HepG2 (cell line): Measurements from ENCODE around the gene FAM234B. TPM values are rescaled to one million over a fixed set of nuclear protein-coding genes. Genes with fewer than 3 reads are reported as not detected.

Experiments used
- ATAC-seq: fragments of 200-7000 bp; cut with Tn5 transposase; 3 replicates; pipeline ENCODE4 v1.9.1; 2020; ENCODE audit warnings: mild to moderate bottlenecking, moderate library complexity
- BruUV-seq: library from RNA; stranded (reverse); fragments of 400-500 nt; replicated peaks from 2 replicates; lab custom pipeline; 2021; lab: Mats Ljungman, UMichigan
- CTCF ChIA-PET: fragments of 300-600 bp; formaldehyde crosslinking; extraction: SDS; loops from one replicate; lab custom pipeline; 2021; ENCODE audit warnings: low total read pairs, inconsistent platforms, low intra/inter-chr PET ratio; lab: Yijun Ruan, JAX
- POLR2A ChIA-PET: fragments of 350-600 bp; sonication (Branson Sonifier 250); formaldehyde crosslinking; loops from one replicate; lab custom pipeline; 2020; ENCODE audit warnings: antibody characterized with exemption, inconsistent platforms; lab: Yijun Ruan, JAX
- DNase-seq: peaks from one replicate; pipeline ENCODE4 v3.0.0-alpha.2; 2015; ENCODE audit warnings: low spot score
- FAIRE-seq: peaks from 3 replicates; lab custom pipeline; 2011; peaks lifted over from hg19 to GRCh38; lab: Jason Lieb, UNC
- H2AFZ ChIP-seq: one replicate; pipeline ENCODE4 v1.6.1; 2011; ENCODE audit warnings: low read length, inconsistent platforms
- H3K27ac ChIP-seq: fragments of 300-600 bp; 3 replicates; pipeline ENCODE4 v1.8.0; 2011; ENCODE audit warnings: mixed run types, mild to moderate bottlenecking, mixed read lengths, low read length, inconsistent platforms; ENCODE audit not compliant: insufficient read depth; ENCODE audit errors: extremely low read length
- H3K27me3 ChIP-seq, 2 experiments: fragments of 200-600 bp in 1 of 2; 2 replicates in 1 of 2; 3 replicates in 1 of 2; pipeline versions ENCODE4 v1.6.0 to v1.8.0; 2011; ENCODE audit warnings: low read length in 2 of 2, mild to moderate bottlenecking in 2 of 2, moderate library complexity in 2 of 2, inconsistent platforms in 1 of 2; ENCODE audit not compliant: insufficient read depth in 2 of 2, control insufficient read depth in 1 of 2
- H3K36me3 ChIP-seq, 2 experiments: fragments of 200-600 bp in 1 of 2; replicated peaks in 1 of 2; 2 replicates in 1 of 2; 3 replicates in 1 of 2; pipeline versions ENCODE4 v1.5.1 to v1.8.0; 2011; ENCODE audit warnings: low read length in 2 of 2, inconsistent platforms in 1 of 2; ENCODE audit not compliant: insufficient read depth in 2 of 2, control insufficient read depth in 1 of 2
- H3K4me1 ChIP-seq: 2 replicates; pipeline ENCODE4 v1.5.1; 2012; ENCODE audit warnings: low read length, inconsistent platforms; ENCODE audit not compliant: insufficient read depth
- H3K4me2 ChIP-seq: 2 replicates; pipeline ENCODE4 v1.6.0; 2011; ENCODE audit warnings: low read depth, low read length, inconsistent platforms
- H3K4me3 ChIP-seq, 3 experiments: fragments of 200-600 bp in 1 of 3; sonication (generic), shearing (Covaris generic) in 1 of 3; replicated peaks in 1 of 3; 2 replicates each; pipeline ENCODE4 v1.5.1; 2011 to 2016; ENCODE audit warnings: low read length in 3 of 3, inconsistent platforms in 2 of 3, low read depth in 2 of 3, mild to moderate bottlenecking in 2 of 3, control low read depth in 1 of 3, mixed read lengths in 1 of 3; ENCODE audit not compliant: insufficient read depth in 1 of 3
- H3K79me2 ChIP-seq: one replicate; pipeline ENCODE4 v1.6.1; 2011; ENCODE audit warnings: low read length, inconsistent platforms; ENCODE audit not compliant: insufficient read depth
- H3K9ac ChIP-seq: 2 replicates; pipeline ENCODE4 v1.6.0; 2011; ENCODE audit warnings: mild to moderate bottlenecking, low read depth, low read length, inconsistent platforms; ENCODE audit not compliant: insufficient read depth
- H3K9me3 ChIP-seq: 2 replicates; pipeline ENCODE4 v1.5.1; 2012; ENCODE audit warnings: mild to moderate bottlenecking, low read length
- H4K20me1 ChIP-seq: 2 replicates; pipeline ENCODE4 v1.6.0; 2011; ENCODE audit warnings: inconsistent platforms, mild to moderate bottlenecking, low read length, moderate library complexity; ENCODE audit not compliant: insufficient read depth
- MLLT10 ChIP-seq: sonication (generic); formaldehyde crosslinking; IDR thresholded peaks from 2 replicates; pipeline ENCODE4 v1.4.0; 2020; ENCODE audit warnings: missing genetic modification reagents
- POLR2AphosphoS2 ChIP-seq: IDR thresholded peaks from 2 replicates; pipeline ENCODE4 v1.6.1; 2011; ENCODE audit warnings: low read depth, low read length, improper control_type of control experiment
- RXRB ChIP-seq: IDR thresholded peaks from 2 replicates; pipeline ENCODE4 v1.6.1; 2016; ENCODE audit warnings: borderline replicate concordance, missing genetic modification reagents, missing compliant biosample characterization
- SAFB2 ChIP-seq: sonication (generic); formaldehyde crosslinking; IDR thresholded peaks from 2 replicates; pipeline ENCODE4 v1.5.1; 2020; ENCODE audit warnings: missing genetic modification reagents, low read depth, mild to moderate bottlenecking, borderline replicate concordance
- SRF ChIP-seq: IDR thresholded peaks from 2 replicates; pipeline ENCODE4 v1.6.1; 2011; ENCODE audit warnings: mild to moderate bottlenecking, low read depth, low read length, moderate library complexity
- SRSF4 ChIP-seq: fragments of 200-400 bp; formaldehyde crosslinking; IDR thresholded peaks from one replicate; pipeline ENCODE4 v1.6.1; 2018; ENCODE audit warnings: mild to moderate bottlenecking, low read depth, low read length, moderate library complexity; ENCODE audit not compliant: poor library complexity, severe bottlenecking
- ZBED4 ChIP-seq: sonication (generic); formaldehyde crosslinking; IDR thresholded peaks from 2 replicates; pipeline ENCODE4 v1.4.0; 2020; ENCODE audit warnings: missing genetic modification reagents, borderline replicate concordance
- ZNF34 ChIP-seq: sonication (generic); formaldehyde crosslinking; IDR thresholded peaks from 2 replicates; pipeline ENCODE4 v1.4.0; 2020; ENCODE audit warnings: mild to moderate bottlenecking, missing genetic modification reagents, borderline replicate concordance
- WGBS: methylation state at CpG from one replicate; pipeline ENCODE4 v1.1.6; 2017; ENCODE audit warnings: low lambda C conversion rate; 5-methylcytosine and 5-hydroxymethylcytosine counted together
- in situ Hi-C: cut with HindIII; loops from 2 replicates; pipeline ENCODE4 v1.10.0; 2017; ENCODE audit warnings: low pct_unique_long_range_greater_than_20kb; ENCODE audit not compliant: extremely low pct_ligation_motif_present
- intact Hi-C: fragments of 100-400 bp; cut with micrococcal nuclease; formaldehyde crosslinking; loops from one replicate; pipeline ENCODE4 v1.10.0; 2022; ENCODE audit not compliant: unreplicated experiment
- polyA plus RNA-seq, 8 experiments: library from polyadenylated mRNA; depleted of rRNA in 3 of 8; stranded (reverse) in 7 of 8; unstranded in 1 of 8; fragments of >200 nt; fragmentation: Illumina TruSeq in 4 of 8; extraction: Trizol in 4 of 8; gene quantifications; 2 replicates each; pipeline versions ENCODE4 v1.2.1 to v1.2.3, GENCODE V29; 2011 to 2016; ENCODE audit warnings: low read depth in 4 of 8, missing spikeins in 1 of 8, mixed read lengths in 1 of 8; ENCODE audit not compliant: insufficient read depth in 1 of 8
- total RNA-seq, 5 experiments: library from RNA; depleted of rRNA; stranded (reverse); fragments of >200 nt; fragmentation: Illumina TruSeq; extraction: Trizol; gene quantifications; 2 replicates each; pipeline ENCODE4 v1.2.3, GENCODE V29; 2016; ENCODE audit warnings: low read depth in 1 of 5

FAM234B gene
- total and polyA plus RNA-seq, 2 of the 13 experiments (the other 11 are each of a cell fraction or from before 2014, with no cell fraction given) = 7.8 to 13.8 TPM

- ChIA-PET POLR2A (no interaction called here), CTCF (no interaction called here)
- H3K4me2 ChIP-seq = no peak overlapping the region
- H4K20me1 ChIP-seq = no peaks in the 10 kb centered on the region
- DNase-seq = no peak
- H3K9ac ChIP-seq = no peak overlapping the region
- H3K79me2 ChIP-seq = no peaks in the 10 kb centered on the region
- no peak overlapping the region for H2AFZ ChIP-seq
- H3K9me3 ChIP-seq = no peaks in the 10 kb centered on the region
- ATAC-seq = no peak
- H3K4me1 ChIP-seq = no peaks in the 10 kb centered on the region
- TF ChIP-seq SRF = no peak
- TF ChIP-seq ZBED4 (CRISPR knock-in tag) = no peak
- no peak for TF ChIP-seq RXRB
- TF ChIP-seq POLR2AphosphoS2 = no peak
- no peak for TF ChIP-seq SRSF4
- no peak for TF ChIP-seq MLLT10
- TF ChIP-seq ZNF34 = no peak
- TF ChIP-seq SAFB2 = no peak
- WGBS = 91% methylated on average over 3 of the region's 3 CpGs
- in situ Hi-C loops (no loop called here), intact Hi-C loops (no loop called here)
- no peak overlapping the region for H3K27ac ChIP-seq
- no peaks in the 10 kb centered on the region for H3K27me3 ChIP-seq
- FAIRE-seq = no peak
- H3K36me3 ChIP-seq = peaks cover 2 to 15% of the 10 kb centered on the region in 2 experiments; a peak in 4 of 5 replicates
- no TSS peak for BruUV-seq
- H3K4me3 ChIP-seq = no peak overlapping the region
Measured at GRCh38 chr12:13073173-13073572, 29.0 kb downstream of the FAM234B start.
